Lung (tissue), 12 donors: ENCODE measurements around the gene DOCK8. TPM values are rescaled to one million over a fixed set of nuclear protein-coding genes. Genes with fewer than 3 reads are reported as not detected.

ENCODE experiments used
- ATAC-seq: fragments of 200-7000 bp; cut with Tn5 transposase; one replicate; pipeline ENCODE4 v1.9.1; 2020; ENCODE audit warnings: moderate number of reproducible peaks; ENCODE audit not compliant: insufficient read depth, low FRiP score
- DNase-seq, 3 donors: peaks; one replicate each; pipeline ENCODE4 v3.0.0-alpha.2; 2013 to 2017
- H3K27ac ChIP-seq, 2 donors: one replicate each; pipeline ENCODE4 v1.5.1; 2013; ENCODE audit warnings: mild to moderate bottlenecking in 2 of 2, moderate library complexity in 2 of 2, control low read depth in 1 of 2, inconsistent platforms in 1 of 2, low read depth in 1 of 2, low read length in 1 of 2
- H3K27me3 ChIP-seq, 3 donors: one replicate each; pipeline ENCODE4 v1.5.1; 2013; ENCODE audit warnings: low read length in 2 of 3; ENCODE audit not compliant: control insufficient read depth in 3 of 3, insufficient read depth in 3 of 3
- H3K36me3 ChIP-seq, 4 donors: one replicate each; pipeline ENCODE4 v1.5.1; 2013; ENCODE audit warnings: low read length in 4 of 4, mild to moderate bottlenecking in 1 of 4, moderate library complexity in 1 of 4; ENCODE audit not compliant: control insufficient read depth in 4 of 4, insufficient read depth in 4 of 4
- H3K4me1 ChIP-seq, 5 donors: one replicate each; pipeline ENCODE4 v1.5.1; 2013; ENCODE audit warnings: low read length in 5 of 5, mild to moderate bottlenecking in 2 of 5, moderate library complexity in 1 of 5; ENCODE audit not compliant: control insufficient read depth in 5 of 5, insufficient read depth in 5 of 5
- H3K4me3 ChIP-seq: one replicate; pipeline ENCODE4 v1.5.1; 2013; ENCODE audit warnings: mild to moderate bottlenecking, control low read depth, moderate library complexity
- H3K9ac ChIP-seq, 2 donors: one replicate each; pipeline ENCODE4 v1.5.1; 2013; ENCODE audit warnings: low read length in 2 of 2, control low read depth in 1 of 2; ENCODE audit not compliant: insufficient read depth in 1 of 2
- H3K9me3 ChIP-seq, 4 donors: one replicate each; pipeline ENCODE4 v1.5.1; 2013; ENCODE audit warnings: low read length in 3 of 4, mild to moderate bottlenecking in 1 of 4, moderate library complexity in 1 of 4; ENCODE audit not compliant: control insufficient read depth in 4 of 4, insufficient read depth in 3 of 4
- WGBS, 2 donors: extraction: QIAGEN DNeasy Blood & Tissue Kit; methylation state at CpG; one replicate each; pipeline ENCODE4 v1.1.7; 2013; 5-methylcytosine and 5-hydroxymethylcytosine counted together
- polyA plus RNA-seq, 2 donors: library from polyadenylated mRNA; stranded (reverse); fragments of 200-250 nt; gene quantifications; one replicate each; pipeline ENCODE4 v1.2.1, GENCODE V29; 2013
- total RNA-seq, 2 donors: library from RNA; depleted of rRNA in 1 of 2; stranded (reverse); fragments of >200 nt in 1 of 2; gene quantifications; one replicate each; pipeline ENCODE4 v1.2.1, GENCODE V29; 2014 to 2021
- TF ChIP-seq, protein P1 (sequence below): IDR thresholded peaks from 2 replicates; pipeline ENCODE4 v1.5.1; 2012; ENCODE audit warnings: mild to moderate bottlenecking; ENCODE audit errors: control extremely low read depth, extremely low read depth
- donor health status: control.
- donor health status: control.
- donor health status: Bipolar disorder and iron deficiency.
- donor health status: healthy.
- donor health status: DM: yes; HTN: yes; CAD: no.

The DOCK8 gene
- total and polyA plus RNA-seq, 4 donors: 9.6 to 75.1 (median 27.3) TPM

DNA sequence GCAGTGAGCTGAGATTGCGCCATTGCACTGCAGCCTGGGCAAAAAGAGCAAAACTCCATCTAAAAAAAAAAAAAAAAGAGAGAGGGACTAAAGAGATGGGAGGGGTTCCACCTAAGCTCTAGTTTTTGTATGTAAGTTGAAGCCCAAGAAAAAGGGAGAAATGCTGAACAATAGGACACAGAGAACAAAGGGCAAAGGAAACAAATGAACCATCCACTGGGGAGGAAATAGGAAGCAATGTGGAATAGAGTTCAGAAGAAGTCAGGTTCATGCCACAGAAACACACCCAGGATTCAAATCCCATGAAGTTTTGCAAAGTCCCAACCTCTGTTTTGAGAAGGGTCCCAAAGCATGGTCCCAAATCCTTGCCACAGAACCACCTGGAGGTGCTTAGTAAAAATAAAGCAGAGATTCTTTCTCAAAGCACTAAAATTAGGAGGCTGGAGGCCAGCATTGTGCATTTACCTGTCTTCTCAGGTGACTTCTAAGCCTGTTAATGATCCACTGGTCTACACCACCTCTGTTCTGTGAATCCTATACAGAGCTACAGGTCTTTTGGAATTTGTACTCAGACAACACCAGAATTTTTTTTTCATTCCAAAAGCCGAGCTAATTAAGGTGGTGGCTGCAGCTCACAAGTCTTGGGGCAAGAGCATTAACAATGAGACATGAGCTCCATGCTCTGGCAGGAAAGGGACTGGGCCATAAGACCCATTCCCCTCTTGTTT, 177.6 kb downstream of the DOCK8 start:
- ATAC-seq: no peak

DNA sequence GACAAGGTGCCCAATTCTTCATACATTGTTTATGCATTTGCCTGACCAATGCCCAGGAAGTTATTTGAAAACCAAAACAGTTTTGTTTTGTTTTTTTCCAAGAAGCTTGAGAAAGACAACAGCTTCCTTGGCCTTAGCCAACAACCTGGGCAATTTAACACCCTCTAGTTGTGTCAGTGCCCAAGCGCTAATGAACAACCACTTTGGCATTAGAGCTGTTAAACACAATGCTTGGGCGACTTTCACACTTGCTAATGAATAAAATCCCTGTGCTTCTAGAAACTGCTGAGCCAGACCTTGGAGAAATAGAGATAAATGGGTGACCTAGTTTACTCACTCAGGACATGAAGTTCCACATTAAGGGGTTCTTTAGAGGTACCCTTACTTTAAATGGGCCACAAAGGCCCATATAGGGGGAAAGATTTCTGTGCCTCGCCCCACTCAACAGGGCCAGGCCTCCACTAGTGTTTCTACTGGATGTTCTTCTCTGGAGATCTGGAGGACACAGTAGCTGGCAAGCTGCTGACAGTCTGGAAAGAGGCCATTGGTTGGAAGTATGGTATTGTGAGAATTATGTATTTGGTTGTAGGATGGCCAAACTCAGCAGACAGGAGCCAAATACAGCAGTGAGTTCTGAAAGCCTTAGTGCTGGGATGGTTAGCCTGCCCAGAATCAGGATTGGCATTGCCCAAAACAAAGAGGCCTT, 179.8 kb downstream of the DOCK8 start:
- no peaks in the 10 kb centered on the region for H3K36me3 ChIP-seq
- TF ChIP-seq, protein P1, sequence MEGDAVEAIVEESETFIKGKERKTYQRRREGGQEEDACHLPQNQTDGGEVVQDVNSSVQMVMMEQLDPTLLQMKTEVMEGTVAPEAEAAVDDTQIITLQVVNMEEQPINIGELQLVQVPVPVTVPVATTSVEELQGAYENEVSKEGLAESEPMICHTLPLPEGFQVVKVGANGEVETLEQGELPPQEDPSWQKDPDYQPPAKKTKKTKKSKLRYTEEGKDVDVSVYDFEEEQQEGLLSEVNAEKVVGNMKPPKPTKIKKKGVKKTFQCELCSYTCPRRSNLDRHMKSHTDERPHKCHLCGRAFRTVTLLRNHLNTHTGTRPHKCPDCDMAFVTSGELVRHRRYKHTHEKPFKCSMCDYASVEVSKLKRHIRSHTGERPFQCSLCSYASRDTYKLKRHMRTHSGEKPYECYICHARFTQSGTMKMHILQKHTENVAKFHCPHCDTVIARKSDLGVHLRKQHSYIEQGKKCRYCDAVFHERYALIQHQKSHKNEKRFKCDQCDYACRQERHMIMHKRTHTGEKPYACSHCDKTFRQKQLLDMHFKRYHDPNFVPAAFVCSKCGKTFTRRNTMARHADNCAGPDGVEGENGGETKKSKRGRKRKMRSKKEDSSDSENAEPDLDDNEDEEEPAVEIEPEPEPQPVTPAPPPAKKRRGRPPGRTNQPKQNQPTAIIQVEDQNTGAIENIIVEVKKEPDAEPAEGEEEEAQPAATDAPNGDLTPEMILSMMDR: no peak
- no peak for ATAC-seq
- H3K27me3 ChIP-seq: no peaks in the 10 kb centered on the region
- no peaks in the 10 kb centered on the region for H3K4me1 ChIP-seq
- no peaks in the 10 kb centered on the region for H3K9me3 ChIP-seq
- H3K9ac ChIP-seq: no peak overlapping the region
- peak in 1 of 3 donors; percentile 14 for DNase-seq
- WGBS, 2 donors: 94 to 98% methylated on average over 3 of the region's 3 CpGs
- H3K27ac ChIP-seq: no peak overlapping the region
- H3K4me3 ChIP-seq: no peak overlapping the region

More for the DNA sequence above, 177.6 kb downstream of the DOCK8 start:
- H3K4me3 ChIP-seq: no peak overlapping the region
- H3K36me3 ChIP-seq: no peaks in the 10 kb centered on the region
- H3K9me3 ChIP-seq: no peaks in the 10 kb centered on the region
- no peak overlapping the region for H3K27ac ChIP-seq
- no peak overlapping the region for H3K9ac ChIP-seq
- no peaks in the 10 kb centered on the region for H3K27me3 ChIP-seq
- TF ChIP-seq, protein P1: no peak
- H3K4me1 ChIP-seq: no peaks in the 10 kb centered on the region
- 95 to 98% methylated on average over 2 of the region's 2 CpGs for WGBS, 2 donors
- no peak for DNase-seq

DNA sequence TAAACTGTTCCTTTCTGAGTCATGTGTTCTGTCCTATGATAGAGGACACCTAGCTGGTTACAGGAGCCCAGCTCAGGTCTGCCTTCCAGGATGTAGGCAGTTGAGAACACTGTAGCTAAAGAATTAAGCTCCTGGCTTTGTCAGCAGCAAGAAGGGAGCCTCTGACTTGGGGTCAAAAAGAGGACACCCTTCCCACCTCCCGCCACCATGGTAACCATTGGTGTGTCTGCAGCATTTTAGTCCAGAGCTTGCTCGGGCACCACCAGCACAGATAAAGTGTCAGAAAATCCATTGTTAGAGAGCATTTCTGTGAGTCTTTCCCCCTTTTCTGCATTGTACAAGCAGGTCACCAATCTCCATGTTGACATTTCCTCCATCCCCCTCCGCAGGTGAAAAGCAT, 181.7 kb downstream of the DOCK8 start:
- H3K27ac ChIP-seq: no peak overlapping the region
- no peak overlapping the region for H3K9ac ChIP-seq
- peaks cover 0 to 3% (median 0%) of the 10 kb centered on the region in 4 donors for H3K36me3 ChIP-seq
- H3K9me3 ChIP-seq: no peaks in the 10 kb centered on the region
- DNase-seq (no peak), ATAC-seq (no peak)
- peaks cover 0 to 5% (median 0%) of the 10 kb centered on the region in 5 donors for H3K4me1 ChIP-seq
- H3K27me3 ChIP-seq: no peaks in the 10 kb centered on the region
- H3K4me3 ChIP-seq: no peak overlapping the region
- TF ChIP-seq, protein P1: no peak
- WGBS, 2 donors: 92 to 99% methylated on average over 3 of the region's 3 CpGs
